CD14-positive monocyte (primary cell): ENCODE data around the gene FADS2. TPM values are rescaled to one million over a fixed set of nuclear protein-coding genes. Genes with fewer than 3 reads are reported as not detected.
A peak's percentile ranks its signal among the peaks of the same experiment; 100 is the strongest.

Experiments
- DNase-seq, 3 donors: peaks; one replicate each; pipeline ENCODE4 v3.0.0-alpha.2; 2011 to 2022
- H2AFZ ChIP-seq: 2 replicates; pipeline ENCODE4 v1.6.0; 2012; ENCODE audit warnings: mild to moderate bottlenecking, low read depth, low read length, inconsistent platforms; ENCODE audit not compliant: insufficient read depth, poor library complexity, severe bottlenecking
- H3K27ac ChIP-seq, 2 donors: 1 replicate in 1 of 2; 2 replicates in 1 of 2; pipeline ENCODE4 v1.5.1; 2012 to 2013; ENCODE audit warnings: low read length in 2 of 2, control low read depth in 1 of 2, inconsistent platforms in 1 of 2, low read depth in 1 of 2, mild to moderate bottlenecking in 1 of 2
- H3K27me3 ChIP-seq, 2 donors: one replicate each; pipeline versions ENCODE4 v1.6.0 to v1.6.1; 2011 to 2013; ENCODE audit warnings: low read length in 2 of 2; ENCODE audit not compliant: control insufficient read depth in 2 of 2, insufficient read depth in 2 of 2
- H3K36me3 ChIP-seq, 2 donors: replicated peaks in 1 of 2; 1 replicate in 1 of 2; 2 replicates in 1 of 2; pipeline versions ENCODE4 v1.5.1 to v1.6.1; 2012 to 2013; ENCODE audit warnings: low read length in 2 of 2, control low read depth in 1 of 2, inconsistent platforms in 1 of 2, mild to moderate bottlenecking in 1 of 2; ENCODE audit not compliant: insufficient read depth in 2 of 2, control insufficient read depth in 1 of 2
- H3K4me1 ChIP-seq, 2 donors: 1 replicate in 1 of 2; 2 replicates in 1 of 2; pipeline versions ENCODE4 v1.5.1 to v1.6.1; 2012 to 2013; ENCODE audit warnings: low read length in 2 of 2, control low read depth in 1 of 2, inconsistent platforms in 1 of 2, mild to moderate bottlenecking in 1 of 2, moderate library complexity in 1 of 2; ENCODE audit not compliant: insufficient read depth in 2 of 2, control insufficient read depth in 1 of 2
- H3K4me2 ChIP-seq: replicated peaks from 2 replicates; pipeline ENCODE3; 2012; ENCODE audit warnings: low read length, moderate library complexity, mild to moderate bottlenecking; ENCODE audit not compliant: poor library complexity, severe bottlenecking; ENCODE audit errors: extremely low read depth
- H3K4me3 ChIP-seq, 3 experiments: fragments of 200-600 bp in 1 of 3; sonication (generic) in 1 of 3; replicated peaks in 1 of 3; 1 replicate in 2 of 3; 2 replicates in 1 of 3; pipeline ENCODE4 v1.5.1; 2011 to 2013; ENCODE audit warnings: low read length in 3 of 3, mild to moderate bottlenecking in 3 of 3, control low read depth in 2 of 3, low read depth in 2 of 3, inconsistent platforms in 1 of 3, moderate library complexity in 1 of 3
- H3K79me2 ChIP-seq: 2 replicates; pipeline ENCODE4 v1.6.0; 2012; ENCODE audit warnings: mild to moderate bottlenecking, control low read depth, inconsistent platforms, low read length, moderate library complexity; ENCODE audit not compliant: insufficient read depth
- H3K9ac ChIP-seq: 2 replicates; pipeline ENCODE4 v1.6.0; 2017; ENCODE audit warnings: low read length, mild to moderate bottlenecking; ENCODE audit not compliant: insufficient read depth, poor library complexity, severe bottlenecking
- H3K9me3 ChIP-seq, 2 donors: replicated peaks in 1 of 2; 1 replicate in 1 of 2; 2 replicates in 1 of 2; pipeline versions ENCODE4 v1.5.1 to v1.6.1; 2012 to 2013; ENCODE audit warnings: low read length in 2 of 2, control low read depth in 1 of 2; ENCODE audit not compliant: control insufficient read depth in 1 of 2, insufficient read depth in 1 of 2
- H4K20me1 ChIP-seq: 2 replicates; pipeline ENCODE4 v1.6.0; 2012; ENCODE audit warnings: mild to moderate bottlenecking, low read length, control low read depth, moderate library complexity; ENCODE audit not compliant: insufficient read depth
- H3K27ac Mint-ChIP-seq, 7 donors: one replicate each; pipeline ENCODE4 v1.8.0; 2020; ENCODE audit warnings: mild to moderate bottlenecking in 7 of 7, mixed read lengths in 7 of 7, moderate library complexity in 6 of 7, inconsistent platforms in 2 of 7
- H3K27me3 Mint-ChIP-seq, 3 donors: one replicate each; pipeline ENCODE4 v1.8.0; 2021 to 2022; ENCODE audit warnings: low read depth in 3 of 3, mild to moderate bottlenecking in 3 of 3, mixed read lengths in 3 of 3, moderate library complexity in 3 of 3, inconsistent platforms in 1 of 3
- H3K36me3 Mint-ChIP-seq, 2 donors: one replicate each; pipeline ENCODE4 v1.8.0; 2020; ENCODE audit warnings: mixed read lengths in 2 of 2, inconsistent platforms in 1 of 2, mild to moderate bottlenecking in 1 of 2
- H3K4me1 Mint-ChIP-seq: one replicate; pipeline ENCODE4 v1.8.0; 2020; ENCODE audit warnings: mild to moderate bottlenecking, mixed read lengths
- H3K4me3 Mint-ChIP-seq, 2 donors: one replicate each; pipeline ENCODE4 v1.8.0; 2020; ENCODE audit warnings: mild to moderate bottlenecking in 2 of 2, mixed read lengths in 2 of 2, moderate library complexity in 1 of 2
- H3K9me3 Mint-ChIP-seq, 7 donors: one replicate each; pipeline ENCODE4 v1.8.0; 2020 to 2022; ENCODE audit warnings: mixed read lengths in 7 of 7, mild to moderate bottlenecking in 6 of 7, moderate library complexity in 6 of 7, inconsistent platforms in 2 of 7
- CTCF ChIP-seq: fragments of 200-600 bp; IDR thresholded peaks from one replicate; pipeline ENCODE4 v1.8.0; 2022; ENCODE audit warnings: antibody characterized with exemption, mild to moderate bottlenecking
- WGBS: methylation state at CpG from one replicate; pipeline ENCODE4 v1.1.5; 2013; ENCODE audit warnings: missing lambda C conversion rate; ENCODE audit not compliant: insufficient coverage; 5-methylcytosine and 5-hydroxymethylcytosine counted together
- intact Hi-C, 2 donors: fragments of 100-400 bp; cut with micrococcal nuclease; formaldehyde crosslinking; loops; one replicate each; pipeline versions ENCODE4 v1.15.0 to v1.15.1; 2023
- polyA plus RNA-seq, 3 donors: library from polyadenylated mRNA; depleted of rRNA in 1 of 3; unstranded in 2 of 3; stranded (reverse) in 1 of 3; fragments of 300-500 nt in 2 of 3; fragments of >200 nt in 1 of 3; fragmentation: Illumina TruSeq in 2 of 3; gene quantifications; 1 replicate in 2 of 3; 2 replicates in 1 of 3; pipeline ENCODE4 v1.2.3, GENCODE V29; 2012 to 2021

FADS2 gene
- polyA plus RNA-seq, 3 donors: 5.1 to 19.9 (median 6.4) TPM

DNA sequence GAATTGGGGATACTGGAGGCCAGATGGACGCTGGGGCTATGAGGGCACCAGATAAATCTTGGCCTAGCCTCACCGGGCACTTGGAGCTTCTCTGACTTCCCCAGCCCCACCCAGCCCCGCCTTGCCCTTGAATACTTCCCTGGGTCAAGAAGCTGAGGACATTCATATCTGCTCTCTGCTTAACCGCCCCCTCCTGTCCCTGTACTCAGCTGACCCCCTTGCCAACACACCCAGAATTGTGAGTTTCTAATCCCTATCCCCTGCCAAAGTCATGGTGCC is 41.3 kb downstream of the FADS2 start:
- H3K4me2 ChIP-seq: no peak overlapping the region
- peaks cover 3 to 5% of the 10 kb centered on the region in 2 donors for H3K4me1 ChIP-seq
- no peak overlapping the region for H3K9ac ChIP-seq
- no peak overlapping the region for H3K4me3 ChIP-seq
- H3K9me3 Mint-ChIP-seq: no peaks in the 10 kb centered on the region
- peak overlapping the region in 1 of 7 donors; percentile 81 for H3K27ac Mint-ChIP-seq
- intact Hi-C loops: no loop called here
- TF ChIP-seq CTCF: no peak
- H3K4me1 Mint-ChIP-seq: peaks cover 7% of the 10 kb centered on the region
- H3K27me3 Mint-ChIP-seq: peaks cover 9 to 17% (median 13%) of the 10 kb centered on the region in 3 donors
- H3K9me3 ChIP-seq: no peaks in the 10 kb centered on the region
- peaks cover 0 to 13% of the 10 kb centered on the region in 2 donors for H3K27me3 ChIP-seq
- H3K36me3 Mint-ChIP-seq: peaks cover 9 to 20% of the 10 kb centered on the region in 2 donors
- no peaks in the 10 kb centered on the region for H4K20me1 ChIP-seq
- no peak overlapping the region for H3K4me3 Mint-ChIP-seq
- 78% methylated on average over 4 of the region's 4 CpGs for WGBS
- no peak overlapping the region for H3K27ac ChIP-seq
- H3K36me3 ChIP-seq: no peaks in the 10 kb centered on the region
- DNase-seq: no peak
- no peak overlapping the region for H2AFZ ChIP-seq
- no peaks in the 10 kb centered on the region for H3K79me2 ChIP-seq

GRCh38 chr11:61869708-61870451 is 41.8 kb downstream of the FADS2 start:
- Histone ChIP-seq H3K79me2 (no peaks in the 10 kb centered on the region), H3K4me1 (peaks cover 3 to 5% of the 10 kb centered on the region in 2 donors), H3K4me2 (no peak overlapping the region), H3K4me3 (no peak overlapping the region), H3K27ac (no peak overlapping the region), H4K20me1 (no peaks in the 10 kb centered on the region), H3K9me3 (no peaks in the 10 kb centered on the region), H3K36me3 (no peaks in the 10 kb centered on the region), H3K27me3 (peaks cover 0 to 13% of the 10 kb centered on the region in 2 donors), H2AFZ (no peak overlapping the region), H3K9ac (no peak overlapping the region)
- intact Hi-C loops: loop anchor here in 1 of 2 donors (2.0 kb wide), 1 partner anchor 73 kb away; no protein-coding TSS in a partner anchor
- DNase-seq: no peak
- H3K4me1 Mint-ChIP-seq: peaks cover 7% of the 10 kb centered on the region
- peak overlapping the region in 1 of 7 donors; percentile 81 for H3K27ac Mint-ChIP-seq
- H3K4me3 Mint-ChIP-seq: no peak overlapping the region
- peaks cover 7 to 19% (median 13%) of the 10 kb centered on the region in 3 donors for H3K27me3 Mint-ChIP-seq
- no peak for TF ChIP-seq CTCF
- H3K36me3 Mint-ChIP-seq: peaks cover 6 to 16% of the 10 kb centered on the region in 2 donors
- H3K9me3 Mint-ChIP-seq: no peaks in the 10 kb centered on the region
- WGBS: 91% methylated on average over 19 of the region's 21 CpGs
